Urothelium cell line (cell line): ENCODE data around the gene MAP4K2.
"Not testable (repeated sequence)": the region's sequence is repeated elsewhere in the genome, so short reads cannot be mapped to it uniquely, and the experiment has no call there.

Source experiments
- DNase-seq: peaks from one replicate; pipeline ENCODE4 v3.0.0; 2011; ENCODE audit warnings: low spot score, mixed read lengths
- FAIRE-seq: peaks from 2 replicates; lab custom pipeline; 2011; peaks lifted over from hg19 to GRCh38; lab: Jason Lieb, UNC

The MAP4K2 gene

DNA sequence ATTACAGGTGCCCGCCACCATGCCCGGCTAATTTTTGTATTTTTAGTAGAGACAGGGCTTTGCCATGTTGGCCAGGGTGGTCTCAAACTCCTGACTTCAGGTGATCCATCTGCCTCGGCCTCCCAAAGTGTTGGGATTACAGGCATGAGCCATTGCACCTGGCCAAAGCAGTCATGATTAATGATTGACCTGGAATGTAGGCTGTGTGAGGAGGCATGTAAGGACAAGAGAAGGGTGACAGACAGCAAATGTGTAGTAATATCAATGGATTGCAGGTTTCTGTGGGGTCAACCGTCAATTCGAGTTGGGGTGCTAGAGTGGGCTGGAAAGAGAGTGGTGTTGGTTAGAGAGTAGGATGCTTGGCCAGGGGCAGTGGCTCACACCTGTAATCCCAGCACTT, 12.4 kb upstream of the MAP4K2 start:
- FAIRE-seq, DNase-seq: not testable (repeated sequence)

DNA sequence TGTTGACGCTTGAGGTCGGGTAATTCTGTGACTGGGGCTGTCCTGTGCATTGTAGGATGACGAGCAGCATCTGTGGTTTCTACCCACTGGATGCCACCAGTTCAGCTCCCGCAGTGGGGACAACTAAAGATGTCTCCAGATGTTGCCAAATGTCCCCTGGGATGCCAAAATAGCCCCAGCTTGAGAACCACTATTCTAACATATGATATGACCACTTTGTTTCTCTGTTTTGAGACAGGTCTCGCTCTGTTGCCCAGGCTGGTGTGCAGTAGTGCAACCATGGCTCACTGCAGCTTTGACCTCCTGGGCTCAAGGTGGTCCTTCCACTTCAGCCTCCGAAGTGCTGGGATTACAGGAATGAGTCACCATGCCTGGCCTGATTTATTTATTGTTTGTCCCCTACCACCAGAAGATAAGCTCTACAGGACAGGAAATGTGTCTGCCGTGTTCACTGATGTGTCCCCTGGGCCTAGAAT, 11.7 kb upstream of the MAP4K2 start:
- FAIRE-seq, result no peak
- no peak for DNase-seq

DNA sequence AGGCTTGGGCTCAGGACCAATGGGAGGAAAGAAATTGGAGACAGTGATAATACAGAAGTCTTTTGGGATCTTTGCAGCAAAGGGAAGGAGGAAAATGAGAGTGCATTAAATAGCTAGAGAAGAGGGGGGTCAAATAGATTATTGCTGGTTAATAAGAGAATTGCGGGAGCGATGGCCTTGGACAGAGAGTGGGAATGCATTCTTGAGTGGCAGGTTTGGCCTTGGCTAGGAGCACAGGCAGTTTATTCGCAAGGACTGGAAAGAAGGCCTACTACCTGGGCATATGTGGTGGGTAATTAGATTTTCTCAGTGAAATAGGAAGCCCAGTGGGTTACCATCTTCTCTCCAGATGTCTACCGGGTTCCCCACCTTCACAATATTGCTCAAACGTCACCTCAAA, 10.8 kb upstream of the MAP4K2 start:
- no peak for FAIRE-seq
- no peak for DNase-seq

DNA sequence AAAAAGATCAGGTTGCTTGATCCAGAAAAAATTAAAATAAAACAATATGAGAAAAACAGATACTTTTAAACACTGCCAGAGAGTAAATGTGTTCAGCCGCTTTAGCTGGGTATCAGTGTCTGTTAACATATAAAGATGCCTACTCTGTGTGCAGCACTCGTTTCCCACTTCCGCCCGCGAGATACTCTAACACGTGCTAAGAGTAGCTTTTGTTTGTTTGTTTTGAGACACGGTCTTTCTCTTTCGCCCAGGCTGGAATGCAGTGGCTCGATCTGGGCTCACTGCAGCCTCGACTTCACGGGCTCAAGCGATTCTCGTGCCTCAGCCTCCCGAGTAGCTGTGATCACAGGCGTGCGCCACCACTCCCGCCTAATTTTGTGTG, 7.9 kb upstream of the MAP4K2 start:
- FAIRE-seq (no peak), DNase-seq (no peak)

DNA sequence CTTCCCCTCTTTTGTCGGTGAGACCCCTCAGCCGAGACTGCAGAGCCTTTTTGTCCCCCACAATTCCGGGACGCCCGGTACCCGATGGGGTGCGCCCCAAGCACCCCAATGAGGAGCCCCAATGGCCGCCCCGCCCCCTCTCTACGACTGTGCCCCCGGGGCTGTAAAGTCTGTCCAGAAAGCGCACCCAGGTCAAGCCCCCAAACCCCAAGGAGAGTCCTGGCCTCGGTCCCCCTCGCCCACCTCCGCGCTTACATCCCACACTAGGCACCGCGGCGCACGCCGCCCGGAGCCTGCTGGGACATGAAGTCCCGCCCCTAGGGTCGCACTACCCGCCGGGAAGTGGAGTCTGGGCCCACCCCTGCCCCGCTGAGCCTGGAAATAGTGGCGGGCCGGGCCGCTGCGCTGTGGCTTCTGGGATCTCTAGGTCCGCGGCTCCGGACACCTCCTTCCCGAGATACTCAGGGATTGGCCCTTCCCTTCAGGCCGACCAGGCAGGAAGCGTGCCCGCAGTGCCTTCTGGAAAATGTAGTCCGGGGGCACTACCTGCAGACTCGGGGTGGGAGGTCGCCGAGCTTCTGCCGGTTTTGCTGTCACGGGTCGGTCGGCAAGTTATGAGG, 7.4 kb upstream of the MAP4K2 start, which contains the start of gene MEN1:
Gene MEN1 (minus strand): TSS at position 281 of the 620 bp plus-strand sequence. CDS start 442 bp downstream, outside the sequence.
- no peak for FAIRE-seq

DNA sequence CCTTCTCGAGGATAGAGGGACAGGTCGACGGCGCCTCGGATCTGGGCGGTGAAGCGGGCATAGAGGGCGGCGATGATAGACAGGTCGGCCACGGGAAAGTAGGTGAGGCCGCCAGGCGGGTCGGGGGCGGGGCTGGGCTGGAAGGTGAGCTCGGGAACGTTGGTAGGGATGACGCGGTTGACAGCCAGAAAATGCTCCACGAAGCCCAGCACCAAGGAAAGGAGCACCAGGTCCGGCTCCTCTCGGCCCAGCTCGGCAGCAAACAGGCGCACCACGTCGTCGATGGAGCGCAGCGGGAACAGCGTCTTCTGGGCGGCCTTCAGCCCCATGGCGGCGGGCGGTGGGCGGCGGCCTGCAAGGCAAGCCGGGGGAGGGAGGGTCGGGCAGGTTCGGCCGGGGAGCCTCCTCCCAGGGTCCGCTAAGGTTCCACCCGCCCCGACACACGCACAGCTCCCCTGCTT, 6.8 kb upstream of the MAP4K2 start:
- peak; percentile 19 for DNase-seq
- FAIRE-seq, result no peak

More for the DNA sequence above, 7.4 kb upstream of the MAP4K2 start, which contains the start of gene MEN1:
- peak; percentile 98 for DNase-seq

DNA sequence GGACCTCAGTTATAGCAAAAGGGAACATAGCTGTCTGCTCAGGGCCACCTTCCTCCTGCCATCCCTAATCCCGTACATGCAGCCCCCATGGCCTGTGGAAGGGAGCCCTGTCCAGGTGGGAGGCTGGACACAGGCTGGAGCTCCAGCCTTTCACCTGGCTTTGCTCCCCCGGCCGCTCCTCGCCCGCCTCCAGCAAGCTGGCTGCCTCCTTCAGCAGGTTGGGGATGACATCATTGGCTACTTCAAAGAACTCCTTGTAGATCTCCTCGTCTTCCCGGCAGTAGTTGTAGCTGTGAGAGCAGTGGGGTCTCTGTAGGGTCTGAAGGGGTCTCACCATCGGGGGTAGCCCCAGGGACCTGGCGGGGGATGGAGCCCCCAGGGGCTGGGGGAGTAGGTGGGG, 2.5 kb upstream of the MAP4K2 start:
- FAIRE-seq (no peak), DNase-seq (no peak)

DNA sequence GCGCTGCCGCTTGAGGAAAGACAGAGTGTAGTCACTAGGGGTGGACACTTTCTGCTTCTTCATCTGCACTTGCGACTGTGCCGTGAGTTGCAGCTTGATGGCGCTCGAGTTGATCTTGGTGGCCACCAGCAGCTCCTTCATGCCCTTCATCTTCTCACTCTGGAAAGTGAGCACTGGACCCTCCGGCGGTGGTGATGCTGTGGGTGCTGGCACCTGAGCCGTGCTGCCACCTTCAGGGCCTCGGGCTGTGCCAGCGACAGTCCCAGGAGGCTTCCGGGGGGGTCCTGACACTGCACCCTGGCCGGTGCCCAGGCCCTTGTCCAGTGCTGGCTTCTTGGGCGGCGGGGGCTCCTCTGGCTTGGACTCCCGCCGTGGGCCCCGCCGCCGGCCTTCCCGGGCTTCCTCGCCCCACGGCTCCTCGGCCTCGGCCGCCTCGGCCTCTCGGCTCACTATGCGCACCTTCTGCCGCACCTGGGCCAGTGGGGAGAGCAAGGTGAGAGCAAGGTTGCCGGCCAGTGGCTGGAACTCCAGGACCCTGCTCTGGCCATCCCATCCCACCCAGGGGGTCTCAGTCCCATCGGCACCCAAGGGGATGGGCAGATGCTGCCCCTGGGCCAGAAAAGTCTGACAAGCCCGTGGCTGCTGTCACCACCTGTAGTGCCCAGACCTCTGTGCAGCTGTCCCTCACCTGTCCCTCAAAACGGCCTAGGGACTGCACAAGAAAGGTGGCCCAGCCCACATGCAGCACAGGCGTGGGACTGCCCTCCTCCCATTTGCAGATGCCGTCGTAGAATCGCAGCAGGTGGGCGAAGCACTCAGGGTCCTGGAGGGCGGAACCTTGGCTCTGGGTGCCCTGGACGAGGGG, 1.6 kb upstream of the MAP4K2 start:
- DNase-seq (no peak), FAIRE-seq (no peak)

DNA sequence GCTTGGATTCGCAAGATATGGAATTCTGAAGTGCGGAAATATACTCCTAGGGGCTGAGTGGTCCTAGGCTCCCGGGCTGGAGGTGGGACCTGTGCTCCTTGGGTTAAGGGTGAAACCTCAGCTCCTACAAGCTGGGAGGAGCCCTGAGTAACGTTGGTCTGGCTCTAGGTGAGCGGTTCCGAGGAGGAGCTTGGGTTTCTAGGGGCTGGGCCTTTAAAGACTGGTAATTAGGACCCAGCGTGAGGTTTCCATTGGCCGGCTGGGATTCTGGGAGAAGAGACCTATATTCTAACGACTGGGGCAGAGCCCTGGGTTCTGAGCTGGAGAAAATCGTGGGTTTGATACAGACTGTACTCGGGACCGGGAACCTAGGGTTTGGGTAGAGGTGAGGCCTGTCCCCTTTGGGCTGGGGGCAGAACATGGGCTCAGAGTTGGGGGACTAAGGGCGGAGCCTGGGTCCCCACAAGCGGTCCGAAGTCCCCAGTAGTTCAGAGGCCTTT, 882 bp upstream of the MAP4K2 start:
- FAIRE-seq, result no peak

DNA sequence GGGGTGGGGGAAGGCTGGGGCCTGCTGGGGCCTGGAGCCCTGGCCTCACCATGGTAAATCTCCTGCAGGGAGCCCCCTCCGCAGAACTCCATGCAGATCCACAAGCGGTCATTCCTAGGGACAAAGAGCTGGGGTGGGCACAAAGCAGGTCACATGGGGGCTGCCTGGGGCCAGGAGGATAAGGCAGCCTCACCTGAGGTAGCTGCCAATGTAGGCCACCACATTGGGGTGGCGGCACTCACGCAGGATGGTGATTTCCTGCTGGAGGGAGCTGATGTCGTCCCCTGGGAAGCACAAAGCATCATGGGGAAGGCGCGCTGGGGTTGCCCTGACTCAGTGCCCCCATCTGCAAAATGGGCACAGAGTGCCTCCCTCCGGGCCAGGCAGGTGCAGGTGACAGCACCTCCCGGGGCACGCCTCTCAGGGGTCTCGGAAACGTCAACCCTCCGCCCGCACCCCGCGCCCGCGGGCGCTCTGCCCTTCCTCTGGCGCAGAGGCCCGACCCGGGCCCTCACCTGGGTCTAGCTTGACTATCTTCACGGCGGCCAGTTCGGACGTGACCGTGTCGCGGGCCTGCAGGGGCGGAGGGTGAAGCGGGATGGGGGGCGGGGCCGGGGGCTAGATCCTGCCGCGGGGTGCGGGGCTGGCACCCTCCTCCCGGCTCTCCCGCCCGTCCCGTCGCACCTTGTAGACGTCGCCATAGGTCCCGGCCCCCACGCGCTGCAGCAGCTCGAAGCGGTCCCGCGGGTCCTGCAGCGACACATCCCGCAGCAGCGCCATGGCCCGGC, 450 bp downstream of the MAP4K2 start:
- DNase-seq, result no peak
- no peak for FAIRE-seq

More for the DNA sequence above, 882 bp upstream of the MAP4K2 start:
- DNase-seq, result no peak

DNA sequence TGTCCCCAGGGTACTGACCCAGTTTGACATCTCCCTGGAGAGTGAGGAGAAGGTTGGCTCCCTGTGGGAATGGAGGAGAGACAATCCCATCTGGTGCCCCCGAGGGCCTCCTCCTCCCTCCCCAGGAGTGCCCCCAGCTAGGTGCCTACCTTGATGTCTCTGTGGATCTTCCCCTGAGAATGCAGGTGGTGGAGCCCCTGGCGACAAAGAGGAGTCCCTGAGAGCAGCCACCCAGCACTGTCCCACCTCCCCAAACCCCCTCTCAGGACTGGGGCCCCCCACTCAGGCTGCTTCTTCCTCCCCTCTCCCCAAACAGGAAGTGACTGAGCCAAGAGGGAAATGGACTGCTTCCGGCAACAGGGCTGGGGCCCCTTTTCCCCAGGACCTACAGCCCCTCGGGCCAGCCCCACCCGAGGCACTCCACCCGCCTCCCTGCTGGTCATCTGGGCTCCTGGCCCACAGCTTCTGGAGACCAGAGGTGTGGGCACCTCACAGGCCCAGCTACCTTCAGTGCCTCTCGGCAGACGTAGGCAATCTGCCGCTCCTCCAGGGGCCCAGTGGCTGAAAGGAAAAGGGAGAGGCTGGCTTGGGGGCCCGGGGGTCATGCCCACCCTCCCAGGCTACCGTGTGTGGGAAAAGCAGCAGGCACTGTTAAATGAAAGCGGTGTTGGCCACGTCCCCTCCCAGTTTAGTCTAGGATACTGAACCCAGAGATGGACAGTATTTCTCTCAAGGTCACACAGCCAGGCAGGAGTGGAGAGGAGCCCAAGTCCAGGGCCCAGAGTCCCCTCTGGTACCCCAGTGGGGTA, 1.2 kb downstream of the MAP4K2 start:
- DNase-seq (no peak), FAIRE-seq (no peak)

DNA sequence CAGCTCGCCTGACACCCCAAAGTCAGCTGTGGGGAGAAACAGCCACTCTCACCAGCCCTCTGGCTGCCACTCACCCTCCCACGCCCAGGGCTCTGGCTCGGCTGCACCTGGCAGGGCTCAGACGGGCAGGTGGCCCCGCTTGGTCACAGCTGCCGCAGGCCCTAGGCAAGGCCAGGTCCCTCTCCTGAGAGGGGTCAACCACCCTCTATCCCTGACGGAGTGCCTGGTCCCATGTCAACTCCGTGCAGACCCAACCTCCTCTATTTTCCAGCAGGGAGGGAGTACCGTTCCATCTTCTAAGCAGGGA, 1.9 kb downstream of the MAP4K2 start:
- DNase-seq, result no peak
- FAIRE-seq, result no peak

DNA sequence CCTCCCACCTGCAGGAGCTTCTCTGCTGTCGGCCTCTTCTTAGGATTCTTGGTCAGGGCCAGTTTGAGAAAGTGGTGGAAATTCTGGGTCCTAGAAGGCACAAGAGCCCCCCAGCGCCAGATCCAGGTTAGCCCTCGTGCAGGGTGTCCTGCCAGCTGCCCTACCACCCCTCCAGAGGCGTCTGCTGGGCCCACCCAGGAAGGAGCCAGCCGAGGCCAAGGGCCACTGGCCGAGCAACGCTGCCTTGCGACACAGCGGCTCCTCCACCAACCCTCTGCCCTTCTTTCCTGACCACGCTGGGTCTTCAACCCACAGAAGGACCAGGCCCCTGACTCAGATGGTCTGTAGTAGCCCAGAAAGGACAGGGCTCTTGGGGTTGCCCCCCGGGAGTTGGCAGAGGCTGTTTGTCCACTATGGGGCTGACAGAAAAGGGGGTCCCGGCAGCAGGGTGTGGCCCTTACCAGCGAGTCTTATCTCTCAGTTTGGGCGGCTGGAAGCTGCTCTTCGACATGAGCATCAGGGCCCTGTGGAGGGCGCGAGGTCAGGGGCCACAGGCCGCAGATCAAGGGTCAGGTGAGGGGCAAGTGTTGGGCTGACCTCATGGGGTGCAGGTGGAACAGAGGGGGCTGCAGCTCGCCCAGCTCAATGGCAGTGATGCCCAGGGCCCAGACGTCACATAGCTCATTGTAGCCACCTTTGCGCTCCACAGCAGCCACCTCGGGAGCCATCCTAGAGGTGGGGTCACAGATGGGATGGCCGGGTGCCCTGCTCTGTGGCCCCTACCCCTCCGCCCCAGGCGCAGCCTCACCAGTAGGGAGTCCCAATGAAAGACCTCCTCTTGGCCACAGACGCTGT, 2.5 kb downstream of the MAP4K2 start:
- FAIRE-seq, result no peak
- no peak for DNase-seq

DNA sequence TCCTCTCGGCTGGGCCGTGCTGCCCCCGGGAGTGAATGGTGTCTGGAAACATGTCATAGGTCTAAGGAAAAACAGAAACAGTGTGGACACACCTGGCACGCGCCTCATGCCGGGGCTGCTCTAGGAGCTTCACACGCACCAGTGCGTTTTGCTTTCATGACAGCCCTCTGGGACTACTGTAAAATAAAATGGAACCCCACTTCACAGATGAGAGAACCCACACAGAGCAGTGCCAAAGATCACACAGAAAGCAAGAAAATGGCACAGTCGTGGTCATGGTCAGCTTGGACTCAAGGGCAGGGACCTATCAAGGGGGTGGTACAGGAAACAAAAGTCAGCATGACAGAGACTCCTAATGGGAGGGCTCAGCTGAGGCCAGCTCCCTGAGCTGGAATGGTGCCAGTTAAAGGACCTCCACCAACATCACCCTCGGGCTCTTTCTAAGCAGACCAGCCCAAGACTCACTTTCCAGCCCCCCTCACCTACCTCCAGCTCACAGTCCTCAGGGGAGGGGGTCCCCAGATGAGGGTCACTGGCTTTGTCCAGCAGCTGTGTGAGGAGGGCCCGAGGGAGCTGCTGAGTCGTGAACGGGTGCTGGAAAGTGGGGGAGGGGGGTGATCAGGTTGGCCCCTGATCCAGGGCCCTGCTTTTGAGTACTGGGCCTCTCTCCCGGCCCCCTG, 3.3 kb downstream of the MAP4K2 start:
- FAIRE-seq (no peak), DNase-seq (no peak)

DNA sequence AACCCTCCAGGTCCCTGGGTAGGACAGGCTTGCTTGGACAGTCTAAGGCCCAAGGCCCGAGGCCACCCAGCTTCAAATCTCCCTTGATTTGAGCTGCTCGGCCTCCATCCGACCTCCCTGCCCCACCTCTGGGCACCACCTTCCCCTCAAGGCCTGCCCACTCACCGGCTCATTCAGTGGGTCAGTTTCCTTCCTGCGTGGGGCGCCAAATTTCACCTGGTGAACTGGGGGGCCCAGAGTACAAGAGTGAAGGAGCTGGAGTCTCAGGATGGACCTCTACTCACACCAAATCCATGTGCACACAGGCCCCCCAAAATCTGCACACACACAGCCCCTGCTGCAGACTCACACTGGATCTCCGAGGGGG, 3.8 kb downstream of the MAP4K2 start:
- FAIRE-seq (no peak), DNase-seq (no peak)

DNA sequence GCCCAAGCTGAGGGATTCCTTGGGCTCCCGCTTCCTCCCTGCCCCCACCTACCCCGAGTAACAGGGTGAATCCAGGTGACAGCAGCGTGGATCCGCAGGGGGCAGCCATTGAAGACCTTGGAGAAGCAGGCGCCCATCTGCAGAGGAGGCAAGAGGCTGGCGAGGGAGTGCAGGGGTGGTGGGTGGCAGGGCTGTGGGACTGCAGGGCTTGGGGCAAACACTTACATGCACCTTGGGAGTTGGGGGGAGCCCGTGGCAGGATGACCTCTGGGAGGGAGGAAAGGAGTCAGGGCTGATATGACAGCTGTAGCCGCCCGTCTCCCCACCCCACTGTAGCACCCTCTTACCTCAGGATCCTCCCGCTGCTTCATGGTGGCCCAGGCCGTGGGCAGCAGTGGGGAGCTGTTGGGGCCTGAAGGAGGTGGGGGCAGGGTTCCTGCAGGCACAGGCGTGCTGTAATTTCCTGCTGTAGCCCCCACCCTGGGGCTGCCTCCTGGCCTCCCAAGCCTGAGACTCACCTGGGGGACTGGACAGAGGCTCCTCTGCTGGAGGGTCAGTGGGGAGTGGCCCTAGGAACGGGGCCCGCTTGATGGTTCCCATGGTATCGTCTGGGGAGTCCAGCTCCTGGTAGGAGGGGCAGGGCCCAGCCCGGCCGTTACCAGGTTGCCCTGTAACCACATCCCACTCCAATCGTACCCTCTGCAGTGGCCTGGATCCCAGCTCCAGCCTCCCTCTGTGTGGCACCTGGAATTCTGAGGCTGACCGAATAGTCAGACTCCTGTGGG, 6.1 kb downstream of the MAP4K2 start:
- DNase-seq, result no peak
- FAIRE-seq, result no peak

DNA sequence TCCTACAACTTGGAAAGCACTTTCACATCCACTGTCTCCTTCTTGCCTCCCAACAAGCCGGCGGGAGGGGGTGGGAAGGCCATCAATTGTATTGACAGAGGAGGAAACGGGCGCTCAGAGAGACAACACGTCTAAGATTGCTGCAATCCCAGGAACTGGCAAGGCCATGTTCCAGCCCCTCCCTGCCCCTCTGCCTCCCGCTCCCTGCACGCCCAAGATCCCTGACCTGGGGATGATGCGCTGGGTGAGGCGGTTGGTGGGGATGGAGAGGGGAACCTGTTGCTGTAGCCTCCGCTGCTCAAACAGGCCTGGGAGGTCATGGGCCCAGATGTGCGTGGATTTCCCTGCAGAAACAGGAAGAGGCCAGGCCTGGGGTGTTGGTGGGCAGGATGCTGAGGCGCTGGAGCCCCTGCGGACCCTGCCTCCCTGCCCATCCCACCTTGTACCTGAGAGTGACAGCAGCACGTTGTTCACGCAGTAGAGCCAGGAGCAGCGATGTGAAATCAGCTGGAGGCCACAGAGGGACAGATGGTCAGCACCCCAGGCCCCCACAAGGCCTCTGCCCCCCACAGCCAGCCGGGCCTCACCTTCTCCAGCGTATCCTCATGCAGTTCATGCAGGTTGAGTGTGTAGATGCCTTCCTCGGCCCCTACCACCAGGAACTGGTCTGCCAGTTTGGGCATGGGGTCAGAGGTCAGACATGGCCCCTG, 6.8 kb downstream of the MAP4K2 start:
- FAIRE-seq, result no peak
- no peak for DNase-seq

DNA sequence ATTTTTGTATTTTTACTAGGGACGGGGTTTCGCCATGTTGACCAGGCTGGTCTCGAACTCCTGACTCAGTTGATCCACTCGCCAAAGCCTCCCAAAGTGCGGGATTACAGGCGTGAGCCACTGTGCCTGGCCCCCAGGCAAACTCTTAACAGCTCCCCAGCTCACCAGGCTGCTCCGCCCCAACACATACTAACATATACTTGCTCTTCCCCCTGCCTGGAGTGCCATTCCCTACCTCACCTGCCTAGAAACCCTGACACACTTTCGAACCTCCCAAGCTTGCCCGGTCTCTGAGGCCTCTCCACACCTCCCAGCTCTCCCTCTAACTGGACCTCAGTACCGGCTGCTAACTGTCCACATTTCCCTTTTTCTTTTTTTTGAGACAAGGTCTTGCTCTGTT, 8.5 kb downstream of the MAP4K2 start:
- FAIRE-seq (no peak), DNase-seq (no peak)
